ENCODE data around the gene ZDHHC6. TPM values are rescaled to one million over a fixed set of nuclear protein-coding genes. Genes with fewer than 3 reads are reported as not detected.

Gene ZDHHC6
- total and polyA plus RNA-seq, 10 of the 15 experiments (the other 5 are each of a cell fraction or from before 2014, with no cell fraction given): 23.8 to 59.4 (median 35.6) TPM

DNA sequence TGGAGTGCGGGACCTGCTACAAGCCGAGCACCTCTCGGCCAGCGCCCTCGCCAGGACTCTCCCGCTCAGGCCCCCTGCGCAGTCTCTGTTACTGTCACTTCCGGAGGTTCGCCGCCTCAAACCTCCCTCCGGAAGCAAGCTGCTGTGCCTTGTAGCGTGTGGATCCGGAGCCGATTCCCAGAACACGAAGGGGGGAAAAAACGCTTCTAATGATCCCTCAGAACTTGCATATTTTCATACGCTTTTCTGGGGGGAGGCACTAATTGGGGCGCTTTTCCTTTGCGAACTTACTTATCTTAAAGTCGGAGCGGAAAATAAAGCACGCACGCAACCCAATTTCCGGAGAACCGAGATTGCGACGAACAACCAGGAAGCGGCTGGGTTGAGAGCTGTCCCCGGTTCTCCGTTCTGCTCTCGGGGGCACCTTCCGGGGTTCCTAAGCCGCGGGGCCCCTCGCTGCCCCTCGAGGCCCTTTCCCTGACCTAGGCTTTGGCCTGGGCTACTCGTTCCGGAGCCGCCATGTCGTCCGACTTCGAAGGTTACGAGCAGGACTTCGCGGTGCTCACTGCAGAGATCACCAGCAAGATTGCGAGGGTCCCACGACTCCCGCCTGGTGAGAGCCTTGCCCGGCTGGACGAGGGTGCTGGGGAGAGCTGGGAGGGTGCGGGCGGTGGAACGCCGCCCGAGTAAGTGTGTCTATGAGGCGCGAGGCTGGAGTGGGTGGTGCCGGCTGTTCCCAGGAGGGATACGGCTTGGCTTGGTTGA is at the start of gene ZDHHC6, which contains the start of gene VTI1A (continued):
- TF ChIP-seq IKZF1 (conservative IDR thresholded peaks at IDR 0.05): peak; percentile 93
- TF ChIP-seq SMAD1 (IDR thresholded peaks at IDR 0.05; ENCODE audit: low read depth, partially characterized antibody): no peak
- no peak for TF ChIP-seq PRDM15 (CRISPR knock-in tag; IDR thresholded peaks at IDR 0.05)
- TF ChIP-seq HDAC6 (IDR thresholded peaks at IDR 0.05; ENCODE audit: unreplicated experiment): no peak
- no peak; a peak in 1 of 4 replicates for TF ChIP-seq ETV6 (conservative IDR thresholded peaks at IDR 0.05 in 1 of 2, IDR thresholded peaks at IDR 0.05 in 1 of 2; ENCODE audit: borderline replicate concordance in 1 of 2, low read depth in 1 of 2)
- TF ChIP-seq POLR2A (IDR thresholded peaks at IDR 0.05; ENCODE audit: low read depth, low read length): peak; percentile 96
- no peak for TF ChIP-seq STAT3 (IDR thresholded peaks at IDR 0.05; ENCODE audit: low read depth, low read length)
- TF ChIP-seq CHD1 (IDR thresholded peaks at IDR 0.05; ENCODE audit: low read depth, low read length): no peak
- TF ChIP-seq, protein P1, sequence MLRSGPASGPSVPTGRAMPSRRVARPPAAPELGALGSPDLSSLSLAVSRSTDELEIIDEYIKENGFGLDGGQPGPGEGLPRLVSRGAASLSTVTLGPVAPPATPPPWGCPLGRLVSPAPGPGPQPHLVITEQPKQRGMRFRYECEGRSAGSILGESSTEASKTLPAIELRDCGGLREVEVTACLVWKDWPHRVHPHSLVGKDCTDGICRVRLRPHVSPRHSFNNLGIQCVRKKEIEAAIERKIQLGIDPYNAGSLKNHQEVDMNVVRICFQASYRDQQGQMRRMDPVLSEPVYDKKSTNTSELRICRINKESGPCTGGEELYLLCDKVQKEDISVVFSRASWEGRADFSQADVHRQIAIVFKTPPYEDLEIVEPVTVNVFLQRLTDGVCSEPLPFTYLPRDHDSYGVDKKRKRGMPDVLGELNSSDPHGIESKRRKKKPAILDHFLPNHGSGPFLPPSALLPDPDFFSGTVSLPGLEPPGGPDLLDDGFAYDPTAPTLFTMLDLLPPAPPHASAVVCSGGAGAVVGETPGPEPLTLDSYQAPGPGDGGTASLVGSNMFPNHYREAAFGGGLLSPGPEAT (IDR thresholded peaks at IDR 0.05; ENCODE audit: low read depth): peak; percentile 100
- TF ChIP-seq NRF1 (conservative IDR thresholded peaks at IDR 0.05; ENCODE audit: low read depth, low read length): peak; percentile 62
- no peak for TF ChIP-seq EED (IDR thresholded peaks at IDR 0.05; ENCODE audit: low read depth)
- TF ChIP-seq JUNB (IDR thresholded peaks at IDR 0.05): no peak; the same call in 1 of the 2 replicates
- TF ChIP-seq ELK1 (IDR thresholded peaks at IDR 0.05; ENCODE audit: low read depth, low read length): peak; percentile 84; the same call in 1 of the 2 replicates
- TF ChIP-seq RELA (IDR thresholded peaks at IDR 0.05; ENCODE audit: borderline replicate concordance, partially characterized antibody): peak; percentile 61
- TF ChIP-seq, protein P2, sequence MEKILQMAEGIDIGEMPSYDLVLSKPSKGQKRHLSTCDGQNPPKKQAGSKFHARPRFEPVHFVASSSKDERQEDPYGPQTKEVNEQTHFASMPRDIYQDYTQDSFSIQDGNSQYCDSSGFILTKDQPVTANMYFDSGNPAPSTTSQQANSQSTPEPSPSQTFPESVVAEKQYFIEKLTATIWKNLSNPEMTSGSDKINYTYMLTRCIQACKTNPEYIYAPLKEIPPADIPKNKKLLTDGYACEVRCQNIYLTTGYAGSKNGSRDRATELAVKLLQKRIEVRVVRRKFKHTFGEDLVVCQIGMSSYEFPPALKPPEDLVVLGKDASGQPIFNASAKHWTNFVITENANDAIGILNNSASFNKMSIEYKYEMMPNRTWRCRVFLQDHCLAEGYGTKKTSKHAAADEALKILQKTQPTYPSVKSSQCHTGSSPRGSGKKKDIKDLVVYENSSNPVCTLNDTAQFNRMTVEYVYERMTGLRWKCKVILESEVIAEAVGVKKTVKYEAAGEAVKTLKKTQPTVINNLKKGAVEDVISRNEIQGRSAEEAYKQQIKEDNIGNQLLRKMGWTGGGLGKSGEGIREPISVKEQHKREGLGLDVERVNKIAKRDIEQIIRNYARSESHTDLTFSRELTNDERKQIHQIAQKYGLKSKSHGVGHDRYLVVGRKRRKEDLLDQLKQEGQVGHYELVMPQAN (conservative IDR thresholded peaks at IDR 0.05): peak; percentile 83
- no peak; the same call in 1 of the 2 replicates for TF ChIP-seq BMI1 (IDR thresholded peaks at IDR 0.05; ENCODE audit: borderline replicate concordance)
- no peak for TF ChIP-seq JUND (IDR thresholded peaks at IDR 0.05; ENCODE audit: low read depth, low read length)
- TF ChIP-seq CREB1 (IDR thresholded peaks at IDR 0.05; ENCODE audit: low read depth): peak; percentile 80; the same call in 1 of the 2 replicates
- peak; percentile 57; the same call in 1 of the 2 replicates for TF ChIP-seq TAF1 (IDR thresholded peaks at IDR 0.05; ENCODE audit: borderline replicate concordance, low read depth, low read length)
- TF ChIP-seq ZSCAN29 (IDR thresholded peaks at IDR 0.05): peak; percentile 81
